ENCODE results near the gene CPN1.

Gene CPN1

DNA sequence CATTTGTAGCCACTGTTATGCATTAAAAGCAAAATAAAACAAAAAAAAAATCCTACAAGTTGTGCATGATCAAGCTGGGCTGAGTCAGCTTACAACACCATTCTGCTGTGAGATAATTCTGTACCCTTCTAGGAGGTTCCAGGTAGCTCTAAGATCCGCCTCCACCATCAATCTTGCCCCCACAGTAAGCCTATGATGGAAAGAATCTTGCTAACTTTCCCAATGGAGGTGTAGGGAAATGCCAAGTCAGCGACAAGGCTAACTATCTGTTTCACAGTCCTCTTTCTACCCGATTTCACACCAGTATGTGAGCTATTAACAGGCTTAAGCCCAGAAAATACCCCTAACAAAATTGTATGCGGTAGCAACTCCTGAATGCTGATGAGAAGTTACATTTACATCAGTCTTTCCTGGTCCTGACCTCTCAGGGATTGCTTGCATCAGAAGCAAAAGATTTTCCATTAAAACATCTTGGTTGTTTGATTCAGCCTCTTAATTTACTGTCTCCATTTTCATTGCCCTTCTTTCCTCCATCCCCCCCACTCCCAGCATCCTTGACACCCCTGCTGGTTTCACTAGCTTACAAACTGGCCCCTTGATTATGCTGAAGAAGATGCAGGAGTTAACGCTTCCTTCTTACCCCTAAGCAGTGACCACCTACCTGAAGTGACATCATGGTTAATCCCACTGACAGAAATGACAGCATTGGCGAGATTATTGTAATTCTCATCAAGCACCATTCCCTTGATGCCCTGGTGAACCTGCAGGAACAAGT is 27.8 kb downstream of the CPN1 start:
- TF ChIP-seq, protein P1, sequence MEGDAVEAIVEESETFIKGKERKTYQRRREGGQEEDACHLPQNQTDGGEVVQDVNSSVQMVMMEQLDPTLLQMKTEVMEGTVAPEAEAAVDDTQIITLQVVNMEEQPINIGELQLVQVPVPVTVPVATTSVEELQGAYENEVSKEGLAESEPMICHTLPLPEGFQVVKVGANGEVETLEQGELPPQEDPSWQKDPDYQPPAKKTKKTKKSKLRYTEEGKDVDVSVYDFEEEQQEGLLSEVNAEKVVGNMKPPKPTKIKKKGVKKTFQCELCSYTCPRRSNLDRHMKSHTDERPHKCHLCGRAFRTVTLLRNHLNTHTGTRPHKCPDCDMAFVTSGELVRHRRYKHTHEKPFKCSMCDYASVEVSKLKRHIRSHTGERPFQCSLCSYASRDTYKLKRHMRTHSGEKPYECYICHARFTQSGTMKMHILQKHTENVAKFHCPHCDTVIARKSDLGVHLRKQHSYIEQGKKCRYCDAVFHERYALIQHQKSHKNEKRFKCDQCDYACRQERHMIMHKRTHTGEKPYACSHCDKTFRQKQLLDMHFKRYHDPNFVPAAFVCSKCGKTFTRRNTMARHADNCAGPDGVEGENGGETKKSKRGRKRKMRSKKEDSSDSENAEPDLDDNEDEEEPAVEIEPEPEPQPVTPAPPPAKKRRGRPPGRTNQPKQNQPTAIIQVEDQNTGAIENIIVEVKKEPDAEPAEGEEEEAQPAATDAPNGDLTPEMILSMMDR (conservative IDR thresholded peaks at IDR 0.05) = no peak
- no peak overlapping the region for H3K27ac ChIP-seq

DNA sequence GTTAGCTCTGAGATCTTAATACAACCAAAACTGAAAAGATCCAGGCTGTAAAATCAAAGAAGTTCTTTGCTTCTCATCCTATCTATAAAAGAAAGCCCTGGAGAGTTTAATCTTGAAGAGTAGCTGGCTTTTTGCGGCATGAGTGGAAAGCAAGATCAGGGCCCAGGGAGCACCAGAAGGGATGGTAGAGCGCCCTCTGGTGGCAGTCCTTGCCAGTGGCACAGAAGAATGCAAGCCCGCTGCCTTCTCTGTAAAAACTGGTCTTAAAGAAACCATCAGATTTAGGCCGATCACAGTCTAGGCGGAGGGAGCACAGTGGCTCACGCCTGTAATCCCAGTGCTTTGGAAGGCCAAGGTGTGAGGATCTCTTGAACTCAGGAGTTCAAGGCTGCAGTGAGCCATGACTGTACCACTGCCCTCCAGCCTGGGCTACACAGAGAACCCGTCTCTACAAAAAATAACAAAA is 35.6 kb downstream of the CPN1 start:
- TF ChIP-seq, protein P1 (conservative IDR thresholded peaks at IDR 0.05) = peak; percentile 95
- no peak overlapping the region for H3K27ac ChIP-seq

DNA sequence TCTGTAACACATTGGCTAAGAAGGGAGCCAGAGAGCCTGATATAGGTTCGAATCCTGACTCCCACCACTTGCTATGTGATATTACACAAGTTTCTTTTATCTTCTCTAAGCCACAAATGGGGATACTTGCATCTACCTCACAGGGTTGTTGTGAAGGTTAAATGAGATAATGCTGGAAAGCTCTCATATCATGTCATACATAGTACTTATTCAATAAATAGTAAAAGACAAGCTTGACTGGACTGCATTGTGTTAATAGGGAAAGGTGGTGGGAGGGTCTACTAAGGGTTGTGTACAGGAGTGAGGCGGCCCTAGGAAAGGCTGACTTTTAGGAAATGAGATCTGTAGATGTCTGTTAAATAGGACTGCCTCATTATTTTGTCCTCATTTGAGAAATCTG is 36.1 kb downstream of the CPN1 start:
- H3K27ac ChIP-seq = no peak overlapping the region

DNA sequence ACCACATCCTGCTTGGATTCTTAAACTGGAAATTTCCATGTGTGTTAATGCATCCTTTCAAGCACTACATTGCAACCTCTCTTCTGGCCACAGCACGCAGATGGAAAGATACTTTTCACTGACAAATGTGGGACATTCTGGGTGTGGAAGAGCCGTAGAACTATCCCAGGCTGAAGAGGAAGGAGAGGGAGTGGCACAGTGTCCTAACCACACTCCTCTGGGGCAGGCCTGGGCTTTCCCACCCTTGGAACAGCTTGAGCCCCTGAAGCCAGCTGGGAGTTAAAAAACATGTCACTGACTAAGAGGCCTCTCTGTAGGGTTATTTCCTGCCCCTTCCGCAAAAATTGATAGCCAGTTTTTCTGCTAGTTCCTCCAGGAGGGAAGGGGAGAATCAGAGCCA is 37.9 kb downstream of the CPN1 start:
- H3K27ac ChIP-seq = no peak overlapping the region
- TF ChIP-seq, protein P1 (conservative IDR thresholded peaks at IDR 0.05) = no peak

More for the DNA sequence above, 36.1 kb downstream of the CPN1 start:
- TF ChIP-seq, protein P1 (conservative IDR thresholded peaks at IDR 0.05) = no peak

DNA sequence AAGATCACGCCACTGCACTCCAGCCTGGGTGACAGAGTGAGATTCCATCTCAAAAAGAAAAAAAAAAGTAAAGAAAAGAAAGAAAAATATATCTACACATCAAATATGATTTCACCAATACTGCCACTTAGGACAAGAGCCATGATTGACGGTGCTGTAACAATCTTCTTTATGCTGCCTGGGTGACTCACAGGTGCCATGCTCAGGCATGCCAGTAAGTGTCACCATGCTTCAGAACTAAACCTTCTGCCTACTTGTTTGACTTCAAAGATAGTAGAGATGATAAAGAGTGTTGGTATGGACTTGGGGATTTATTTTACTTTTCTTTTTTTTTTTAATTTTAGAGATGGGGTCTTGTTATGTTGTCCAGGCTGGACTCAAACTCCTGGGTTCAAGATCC is 38.3 kb downstream of the CPN1 start:
- TF ChIP-seq, protein P1 (conservative IDR thresholded peaks at IDR 0.05) = no peak
- H3K27ac ChIP-seq = no peak overlapping the region

DNA sequence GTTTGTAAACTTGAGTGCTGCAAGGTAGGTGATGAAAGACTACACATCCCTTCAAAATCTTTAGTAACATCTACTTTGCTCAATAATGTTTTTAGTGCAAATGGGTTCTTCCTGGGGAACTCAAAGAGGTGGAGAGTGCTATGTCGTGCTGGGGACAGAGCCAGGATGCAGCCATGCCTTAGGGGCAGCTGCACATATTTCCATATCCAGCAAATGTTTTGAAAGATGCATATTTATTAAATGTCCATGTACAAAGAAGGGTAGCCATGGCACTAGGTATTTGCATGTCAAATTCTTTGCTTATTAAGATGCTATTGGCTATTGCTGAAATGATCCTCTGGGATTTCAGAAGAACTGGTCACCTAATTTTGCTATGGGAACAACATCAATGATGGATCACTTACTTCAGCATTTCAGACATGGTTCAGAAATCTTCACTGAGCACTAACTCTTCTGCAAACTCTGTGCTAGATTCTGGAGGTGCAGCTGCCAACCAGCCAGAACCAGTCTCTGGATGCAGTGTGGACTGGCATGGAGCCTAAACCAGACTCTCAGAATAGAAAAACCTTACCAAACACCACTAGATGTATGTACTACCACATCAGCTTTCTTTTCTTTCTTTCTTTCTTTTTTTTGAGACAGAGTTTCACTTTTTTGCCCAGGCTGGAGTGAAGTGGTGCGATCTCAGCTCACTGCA is 40.2 kb downstream of the CPN1 start:
- H3K27ac ChIP-seq = no peak overlapping the region
- TF ChIP-seq, protein P1 (conservative IDR thresholded peaks at IDR 0.05) = no peak

DNA sequence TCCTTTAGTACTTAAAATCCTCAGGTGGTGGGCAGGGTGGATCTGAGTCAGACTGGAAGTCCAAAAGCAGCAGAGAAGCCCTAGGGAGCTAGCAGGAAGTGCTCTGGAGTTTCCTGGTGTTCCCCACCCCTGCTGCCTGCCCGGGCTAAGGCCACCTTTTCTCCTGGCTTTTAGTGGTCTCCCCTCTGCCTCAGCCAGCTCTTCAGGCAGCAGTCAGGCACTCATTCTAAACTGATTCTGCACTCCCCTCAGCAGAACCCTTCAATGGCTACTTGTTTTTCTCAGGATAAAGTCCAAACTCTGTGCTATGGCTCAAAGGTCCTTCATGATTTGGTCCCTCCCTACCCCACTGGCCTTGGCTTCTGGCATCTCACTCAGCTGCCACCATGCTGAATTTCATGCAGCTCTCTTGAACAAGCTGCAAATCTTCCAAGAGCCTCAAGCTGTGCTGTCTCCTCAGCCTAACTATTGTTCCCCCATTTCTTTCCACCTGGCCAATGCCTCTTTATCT is 43.1 kb downstream of the CPN1 start:
- no peak overlapping the region for H3K27ac ChIP-seq
- TF ChIP-seq, protein P1 (conservative IDR thresholded peaks at IDR 0.05) = no peak

All from VCaP (cell line).